NT2/D1 (cell line): ENCODE results near the gene NBAS.

ENCODE experiments used
- SUZ12 ChIP-seq: IDR thresholded peaks from 2 replicates; pipeline ENCODE4 v1.6.1; 2011; ENCODE audit not compliant: insufficient read length, insufficient read depth; ENCODE audit errors: extremely low read depth
- YY1 ChIP-seq: IDR thresholded peaks from 2 replicates; pipeline ENCODE4 v1.6.1; 2011; ENCODE audit not compliant: insufficient read length, insufficient read depth
- ZNF274 ChIP-seq: IDR thresholded peaks from 2 replicates; pipeline ENCODE4 v1.6.1; 2011; ENCODE audit warnings: mild to moderate bottlenecking, low read depth, low read length

- TF ChIP-seq YY1: no peak
- no peak for TF ChIP-seq ZNF274
- TF ChIP-seq SUZ12: no peak
These were observed 48.4 kb upstream of the NBAS start for GRCh38 chr2:15609341-15610042.
